OCI-LY7 (cell line): Measurements from ENCODE around the gene ITPKB. TPM values are rescaled to one million over a fixed set of nuclear protein-coding genes. Genes with fewer than 3 reads are reported as not detected.
"Not testable (repeated sequence)": the region's sequence is repeated elsewhere in the genome, so short reads cannot be mapped to it uniquely, and the experiment has no call there.

Experiments used
- BruUV-seq: library from RNA; stranded (reverse); fragments of 400-500 nt; replicated peaks from 2 replicates; lab custom pipeline; 2021; lab: Mats Ljungman, UMichigan
- CTCF ChIA-PET: fragments of 300-600 bp; sonication (Branson Sonifier 250); formaldehyde crosslinking; loops from one replicate; lab custom pipeline; 2022; ENCODE audit warnings: antibody characterized with exemption; ENCODE audit not compliant: unreplicated experiment; lab: Charles Lee
- POLR2A ChIA-PET: fragments of 300-600 bp; sonication (Branson Sonifier 250); formaldehyde crosslinking; loops from one replicate; lab custom pipeline; 2022; ENCODE audit warnings: antibody characterized with exemption; lab: Charles Lee
- DNase-seq: peaks from one replicate; pipeline ENCODE4 v3.0.0-alpha.2; 2015; ENCODE audit warnings: low spot score
- H2AFZ ChIP-seq: fragments of 200-600 bp; sonication (generic), shearing (Covaris generic); 2 replicates; pipeline ENCODE4 v1.6.1; 2014; ENCODE audit warnings: mild to moderate bottlenecking, antibody characterized with exemption, low read length, moderate library complexity
- H3K27ac ChIP-seq: fragments of 200-600 bp; sonication (generic); 2 replicates; pipeline ENCODE4 v1.5.1; 2014; ENCODE audit warnings: mixed run types, low read depth, mild to moderate bottlenecking, moderate library complexity, low read length, inconsistent platforms; ENCODE audit not compliant: poor library complexity, severe bottlenecking
- H3K36me3 ChIP-seq: fragments of 200-600 bp; sonication (generic); 2 replicates; pipeline ENCODE4 v1.6.1; 2014; ENCODE audit warnings: mild to moderate bottlenecking, antibody characterized with exemption, low read length, moderate library complexity, mixed read lengths; ENCODE audit not compliant: insufficient read depth
- H3K4me1 ChIP-seq: fragments of 200-600 bp; sonication (generic); 2 replicates; pipeline ENCODE4 v1.5.1; 2014; ENCODE audit warnings: mild to moderate bottlenecking, low read length; ENCODE audit not compliant: insufficient read depth, poor library complexity, severe bottlenecking
- H3K4me2 ChIP-seq: fragments of 200-600 bp; sonication (generic); 2 replicates; pipeline ENCODE4 v1.6.1; 2014; ENCODE audit warnings: mild to moderate bottlenecking, low read length
- H3K4me3 ChIP-seq: fragments of 200-600 bp; sonication (generic); 2 replicates; pipeline ENCODE4 v1.5.1; 2014; ENCODE audit warnings: mild to moderate bottlenecking, low read depth, low read length; ENCODE audit not compliant: poor library complexity, severe bottlenecking
- H3K79me2 ChIP-seq: fragments of 200-600 bp; sonication (generic); 2 replicates; pipeline ENCODE4 v1.6.1; 2016; ENCODE audit warnings: low read depth, mild to moderate bottlenecking, low read length, moderate library complexity, mixed read lengths; ENCODE audit not compliant: insufficient read depth
- H3K9me2 ChIP-seq: fragments of 200-600 bp; sonication (generic); 2 replicates; pipeline ENCODE4 v1.6.1; 2016; ENCODE audit warnings: mild to moderate bottlenecking, low read length, mixed read lengths; ENCODE audit not compliant: insufficient read depth
- H3K9me3 ChIP-seq: fragments of 200-600 bp; sonication (generic); 2 replicates; pipeline ENCODE4 v1.6.1; 2014; ENCODE audit warnings: mild to moderate bottlenecking, mixed run types, low read length, mixed read lengths
- H4K20me1 ChIP-seq: fragments of 200-600 bp; sonication (generic); 2 replicates; pipeline ENCODE4 v1.6.1; 2014; ENCODE audit warnings: mild to moderate bottlenecking, antibody characterized with exemption, low read length, moderate library complexity, mixed read lengths; ENCODE audit not compliant: insufficient read depth
- EZH2phosphoT487 ChIP-seq: fragments of 200-600 bp; sonication (generic); IDR thresholded peaks from 2 replicates; pipeline ENCODE4 v1.6.1; 2018; ENCODE audit warnings: low read depth, borderline replicate concordance, mild to moderate bottlenecking, mixed run types, antibody characterized with exemption, low read length, moderate library complexity, mixed read lengths
- intact Hi-C: fragments of 100-400 bp; cut with micrococcal nuclease; formaldehyde crosslinking; loops from one replicate; pipeline ENCODE4 v1.10.0; 2022; ENCODE audit not compliant: unreplicated experiment
- total RNA-seq, 2 experiments: library from RNA; depleted of rRNA in 1 of 2; stranded (reverse); fragments of >200 nt in 1 of 2; shearing (Covaris generic) in 1 of 2; gene quantifications; 2 replicates each; pipeline ENCODE4 v1.2.3, GENCODE V29; 2014 to 2022
- TF ChIP-seq, protein P1 (sequence below): fragments of 200-600 bp; sonication (generic); conservative IDR thresholded peaks from 2 replicates; pipeline ENCODE4 v1.5.1; 2014; ENCODE audit warnings: mild to moderate bottlenecking, antibody characterized with exemption, low read length, moderate library complexity, mixed read lengths

ITPKB gene
- total RNA-seq, 2 experiments from 2014 or later, result 20.5 to 33.3 TPM

DNA sequence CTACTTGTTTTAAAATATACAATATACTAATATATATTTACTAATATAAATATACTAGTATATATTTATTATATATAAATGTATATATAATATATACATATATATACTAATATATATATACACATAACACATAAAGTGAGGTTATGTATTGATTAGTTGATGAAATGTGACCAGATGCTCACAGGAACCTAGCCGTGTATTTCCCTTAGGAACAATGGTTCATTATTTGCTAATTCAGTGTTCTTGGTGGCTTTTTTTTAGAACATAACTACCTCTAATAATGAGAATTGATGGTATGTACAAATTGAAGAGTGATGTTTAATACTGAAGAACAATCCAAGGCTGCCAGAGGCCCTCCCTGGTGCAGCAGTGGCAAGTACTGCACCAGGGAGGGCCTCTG, 37.9 kb upstream of the ITPKB start:
- no peak overlapping the region for H3K4me3 ChIP-seq
- no peak overlapping the region for H3K4me2 ChIP-seq
- TF ChIP-seq, protein P1, sequence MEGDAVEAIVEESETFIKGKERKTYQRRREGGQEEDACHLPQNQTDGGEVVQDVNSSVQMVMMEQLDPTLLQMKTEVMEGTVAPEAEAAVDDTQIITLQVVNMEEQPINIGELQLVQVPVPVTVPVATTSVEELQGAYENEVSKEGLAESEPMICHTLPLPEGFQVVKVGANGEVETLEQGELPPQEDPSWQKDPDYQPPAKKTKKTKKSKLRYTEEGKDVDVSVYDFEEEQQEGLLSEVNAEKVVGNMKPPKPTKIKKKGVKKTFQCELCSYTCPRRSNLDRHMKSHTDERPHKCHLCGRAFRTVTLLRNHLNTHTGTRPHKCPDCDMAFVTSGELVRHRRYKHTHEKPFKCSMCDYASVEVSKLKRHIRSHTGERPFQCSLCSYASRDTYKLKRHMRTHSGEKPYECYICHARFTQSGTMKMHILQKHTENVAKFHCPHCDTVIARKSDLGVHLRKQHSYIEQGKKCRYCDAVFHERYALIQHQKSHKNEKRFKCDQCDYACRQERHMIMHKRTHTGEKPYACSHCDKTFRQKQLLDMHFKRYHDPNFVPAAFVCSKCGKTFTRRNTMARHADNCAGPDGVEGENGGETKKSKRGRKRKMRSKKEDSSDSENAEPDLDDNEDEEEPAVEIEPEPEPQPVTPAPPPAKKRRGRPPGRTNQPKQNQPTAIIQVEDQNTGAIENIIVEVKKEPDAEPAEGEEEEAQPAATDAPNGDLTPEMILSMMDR, result no peak
- no peak for TF ChIP-seq EZH2phosphoT487
- ChIA-PET CTCF (no interaction called here), POLR2A (interaction anchor here (1.7 kb wide), 1 partner anchor 19 kb away, joined by 4 read pairs; no protein-coding TSS in a partner anchor)
- no peak for DNase-seq
- H3K36me3 ChIP-seq, result no peaks in the 10 kb centered on the region
- no TSS peak for BruUV-seq
- no peaks in the 10 kb centered on the region for H4K20me1 ChIP-seq
- no peak overlapping the region for H3K27ac ChIP-seq
- intact Hi-C loops, result no loop called here
- no peaks in the 10 kb centered on the region for H3K9me3 ChIP-seq
- peaks cover 19% of the 10 kb centered on the region for H3K4me1 ChIP-seq
- no peaks in the 10 kb centered on the region for H3K79me2 ChIP-seq
- no peak overlapping the region for H2AFZ ChIP-seq
- no peaks in the 10 kb centered on the region for H3K9me2 ChIP-seq

DNA sequence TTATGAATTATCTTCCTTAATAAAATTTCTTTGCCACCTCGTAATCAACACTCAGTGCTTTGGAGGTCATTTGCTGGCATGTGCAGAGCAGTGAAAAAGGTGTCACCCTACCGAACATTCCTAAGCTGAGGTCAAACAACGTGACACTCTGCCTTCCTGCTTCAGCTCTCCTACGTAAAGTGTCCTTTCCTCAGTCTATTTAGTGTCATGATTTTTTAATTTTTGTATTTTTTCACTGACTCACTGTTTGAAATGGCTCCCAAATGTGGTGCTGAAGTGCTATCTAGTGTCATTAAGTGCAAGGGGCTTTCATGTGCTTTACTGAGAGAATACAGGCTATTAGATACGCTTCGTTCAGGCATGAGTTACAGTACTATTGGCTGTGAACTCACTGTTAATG, 37.0 kb upstream of the ITPKB start:
- H3K4me1 ChIP-seq, result peaks cover 23% of the 10 kb centered on the region
- no peaks in the 10 kb centered on the region for H3K36me3 ChIP-seq
- no peak overlapping the region for H3K4me2 ChIP-seq
- H3K4me3 ChIP-seq, result no peak overlapping the region
- no peaks in the 10 kb centered on the region for H3K9me3 ChIP-seq
- no TSS peak for BruUV-seq
- no peaks in the 10 kb centered on the region for H3K9me2 ChIP-seq
- POLR2A ChIA-PET, result interaction anchor here (0.6 to 1.7 kb wide), 3 partner anchors 20 to 104 kb away, joined by 3 to 4 read pairs (median 3); no protein-coding TSS in a partner anchor
- TF ChIP-seq, protein P1, result no peak
- TF ChIP-seq EZH2phosphoT487, result no peak
- H3K79me2 ChIP-seq, result no peaks in the 10 kb centered on the region
- no peaks in the 10 kb centered on the region for H4K20me1 ChIP-seq
- H2AFZ ChIP-seq, result no peak overlapping the region
- no peak overlapping the region for H3K27ac ChIP-seq
- intact Hi-C loops, result no loop called here
- CTCF ChIA-PET, result interaction anchor here (0.6 kb wide), 1 partner anchor 46 kb away, joined by 3 read pairs; no protein-coding TSS in a partner anchor
- no peak for DNase-seq

DNA sequence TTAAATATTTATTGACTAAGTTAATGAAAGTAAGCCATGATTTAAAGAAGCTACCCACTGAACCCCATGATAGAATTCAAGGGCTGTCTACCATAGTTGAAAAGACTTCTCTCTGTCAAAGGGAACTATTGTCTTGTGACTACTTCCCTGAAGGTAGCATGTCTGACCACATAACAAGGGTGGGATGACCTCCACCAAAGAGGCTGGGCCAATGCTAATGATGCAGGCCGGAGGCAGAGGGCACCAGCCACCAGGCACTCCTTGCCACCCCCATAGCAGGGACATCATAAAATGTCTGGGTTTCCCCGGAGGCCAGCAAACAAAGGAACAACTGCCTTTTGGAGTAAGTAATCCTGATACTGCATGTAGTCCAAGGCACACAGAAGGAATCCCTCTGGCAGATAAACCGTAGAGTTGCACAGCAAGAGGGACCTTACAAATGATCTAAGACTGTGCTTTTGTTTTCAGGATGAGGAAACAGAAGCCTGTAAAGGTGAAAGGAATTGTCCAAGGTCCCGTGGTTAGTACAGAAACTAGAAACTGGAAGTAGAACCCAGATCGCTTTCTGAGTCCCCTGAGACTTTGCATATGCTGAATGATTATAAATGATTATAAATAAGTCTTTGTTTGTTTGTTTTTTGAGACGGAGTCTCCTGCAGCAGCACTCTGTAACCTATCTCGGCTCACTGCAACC, 33.5 kb upstream of the ITPKB start:
- Histone ChIP-seq H3K4me3 (no peak overlapping the region), H2AFZ (peak overlapping the region; percentile 90), H3K9me2 (no peaks in the 10 kb centered on the region), H3K27ac (no peak overlapping the region), H3K9me3 (no peaks in the 10 kb centered on the region), H3K36me3 (no peaks in the 10 kb centered on the region), H3K4me1 (peaks cover 23% of the 10 kb centered on the region), H4K20me1 (no peaks in the 10 kb centered on the region), H3K79me2 (no peaks in the 10 kb centered on the region), H3K4me2 (peak overlapping the region; percentile 58)
- BruUV-seq, result no TSS peak
- ChIA-PET POLR2A (interaction anchor here (0.7 to 2.9 kb wide), 6 partner anchors 9 to 66 kb away, joined by 3 to 10 read pairs (median 4); no protein-coding TSS in a partner anchor), CTCF (interaction anchor here (1.0 kb wide), 1 partner anchor 54 kb away, joined by 3 read pairs; no protein-coding TSS in a partner anchor)
- intact Hi-C loops, result no loop called here
- no peak for TF ChIP-seq EZH2phosphoT487
- TF ChIP-seq, protein P1, result no peak
- DNase-seq, result peak; percentile 51

DNA sequence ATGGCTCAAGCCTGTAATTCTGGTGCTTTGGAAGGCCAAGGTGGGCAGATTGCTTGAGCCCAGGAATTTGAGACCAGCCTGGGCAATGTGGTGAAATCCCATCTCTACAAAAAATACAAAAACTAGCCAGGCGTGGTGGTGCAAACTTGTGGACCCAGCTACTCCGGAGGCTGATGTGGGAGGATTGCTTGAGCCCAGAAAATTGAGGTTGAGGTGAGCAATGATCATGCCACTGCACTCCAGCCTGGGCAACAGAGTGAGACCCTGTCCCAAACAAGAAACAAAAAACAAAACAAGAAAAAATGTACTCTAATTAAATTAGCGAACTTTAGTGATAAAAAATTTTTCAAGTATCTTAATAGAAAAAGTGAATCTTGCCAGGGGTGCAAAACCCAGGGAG, 28.1 kb upstream of the ITPKB start:
- BruUV-seq, result not testable (repeated sequence)

More for the DNA sequence above, 28.1 kb upstream of the ITPKB start:
- CTCF ChIA-PET, H3K9me2 ChIP-seq, H3K36me3 ChIP-seq, intact Hi-C loops, H2AFZ ChIP-seq, H3K4me3 ChIP-seq, DNase-seq, H3K4me2 ChIP-seq, H3K79me2 ChIP-seq, H3K27ac ChIP-seq, H3K9me3 ChIP-seq, H4K20me1 ChIP-seq: not testable (repeated sequence)
- H3K4me1 ChIP-seq, result peaks cover 57% of the 10 kb centered on the region
- POLR2A ChIA-PET, result interaction anchor here (0.8 to 0.9 kb wide), 2 partner anchors 39 to 74 kb away, joined by 3 read pairs; no protein-coding TSS in a partner anchor
